Measurements from ENCODE around the gene DPYD.
"Not testable (repeated sequence)": the region's sequence is repeated elsewhere in the genome, so short reads cannot be mapped to it uniquely, and the experiment has no call there.

Gene DPYD

DNA sequence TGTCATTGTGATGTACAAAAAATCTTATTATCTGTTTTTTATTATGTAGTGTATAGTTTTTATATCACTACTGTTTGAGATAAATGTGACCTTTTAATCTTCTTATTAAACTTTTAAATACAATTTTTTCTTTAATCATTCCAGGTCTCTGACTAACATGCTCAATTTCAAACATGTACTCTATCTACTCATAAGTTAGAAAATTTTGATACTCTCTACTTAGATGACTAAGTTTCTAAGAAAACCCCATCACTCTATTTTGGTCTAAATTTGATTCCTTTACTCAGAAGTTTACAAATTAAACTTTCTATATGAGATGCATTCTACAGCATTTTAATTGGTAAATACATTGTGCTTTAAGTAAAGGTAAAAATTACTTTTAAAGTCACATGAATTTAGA, 655.2 kb downstream of the DPYD start:
- DNase-seq = no peak

DNA sequence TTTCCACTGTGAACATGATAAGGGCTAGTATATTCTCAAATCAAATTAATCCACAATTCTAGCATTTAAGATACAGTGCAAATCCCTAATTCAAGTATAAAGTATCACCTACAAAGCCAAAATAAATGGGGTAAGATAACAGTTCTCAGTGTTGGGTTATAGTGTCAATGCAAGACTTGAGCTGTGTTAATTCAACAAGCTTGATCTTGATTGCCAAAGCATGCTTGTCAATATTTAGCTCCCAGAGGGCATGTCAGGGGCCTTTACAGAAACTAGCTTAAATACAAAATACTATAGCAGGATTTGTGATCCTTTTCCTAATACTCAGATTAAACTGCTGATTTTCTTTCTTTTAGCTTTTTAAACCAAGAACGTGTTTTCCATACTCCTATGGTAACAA, 658.0 kb downstream of the DPYD start:
- no peak for DNase-seq

DNA sequence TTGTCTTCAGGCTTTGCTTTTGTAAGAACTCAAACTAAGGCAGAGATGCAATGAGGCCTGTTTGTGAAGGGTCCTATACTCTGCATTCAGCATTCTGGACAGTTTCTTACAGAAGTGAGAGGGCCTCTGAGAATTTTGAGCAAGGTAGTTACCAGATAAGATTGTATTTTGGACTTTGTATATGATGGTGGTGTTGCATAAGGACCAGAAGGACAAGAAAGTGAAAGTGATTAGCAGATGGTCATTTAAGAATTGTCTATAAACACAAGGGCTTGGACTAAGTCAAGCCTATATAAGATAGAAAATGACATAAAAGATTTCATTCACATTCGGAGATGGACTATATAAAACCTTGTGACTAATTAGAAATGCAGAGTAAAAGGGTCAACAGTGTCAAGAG, 662.2 kb downstream of the DPYD start:
- no peak for DNase-seq

DNA sequence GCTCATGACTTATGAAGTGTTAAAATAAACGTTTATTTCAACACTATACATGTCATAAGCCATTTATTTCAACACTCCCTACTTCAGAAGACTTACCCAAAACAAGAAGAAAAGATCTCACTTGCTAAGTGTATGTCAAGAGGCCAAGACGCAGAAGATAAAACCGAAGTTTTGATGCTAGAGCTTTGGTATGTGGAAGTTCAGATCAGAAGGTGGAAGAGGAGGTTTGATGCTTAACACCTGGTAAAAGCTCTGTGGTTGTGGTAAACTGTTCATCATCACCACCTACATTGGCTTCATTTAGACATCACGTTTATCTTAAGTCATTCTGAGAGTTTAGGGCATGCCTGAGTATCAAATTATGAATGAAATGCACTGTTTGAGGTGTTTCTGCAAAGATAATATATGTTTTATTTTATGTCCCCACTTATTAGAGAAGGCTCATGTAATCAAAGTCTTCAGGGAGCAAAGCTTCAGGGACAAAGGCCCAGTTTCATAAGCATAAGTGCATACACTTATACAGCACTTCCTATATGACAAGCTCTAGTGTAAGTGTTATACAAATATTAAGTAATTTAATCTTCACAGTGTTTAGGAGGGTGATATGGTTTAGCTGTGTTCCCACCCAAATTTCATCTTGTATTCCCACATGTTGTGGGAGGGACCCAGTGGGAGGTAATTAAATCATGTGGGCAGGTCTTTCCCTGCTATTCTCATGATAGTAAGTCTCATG, 665.9 kb downstream of the DPYD start:
- peak; percentile 12 for DNase-seq

DNA sequence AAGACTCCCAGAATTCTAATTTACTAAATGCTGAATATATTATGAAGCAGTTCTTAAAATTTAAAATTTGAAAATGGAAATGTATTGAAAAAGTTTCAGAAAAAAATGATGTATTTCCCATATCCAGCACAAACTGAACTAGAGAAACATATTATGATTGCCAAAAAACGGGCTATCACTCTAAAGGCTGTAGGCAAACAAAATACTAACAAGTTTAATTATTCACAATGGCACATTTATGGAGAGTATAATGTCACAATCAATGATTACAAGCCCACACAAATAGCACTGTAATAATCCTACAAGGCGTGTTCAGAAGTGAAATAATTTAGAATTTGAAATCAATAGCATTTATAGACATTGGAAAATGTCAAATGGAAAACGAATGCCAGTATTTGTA, 667.9 kb downstream of the DPYD start:
- no peak for DNase-seq

- DNase-seq = peak; percentile 70
Observed at GRCh38 chr1:97252076-97252475, 668.8 kb downstream of the DPYD start.

GRCh38 chr1:97247196-97247595, 673.6 kb downstream of the DPYD start:
- peak; percentile 48 for DNase-seq

DNA sequence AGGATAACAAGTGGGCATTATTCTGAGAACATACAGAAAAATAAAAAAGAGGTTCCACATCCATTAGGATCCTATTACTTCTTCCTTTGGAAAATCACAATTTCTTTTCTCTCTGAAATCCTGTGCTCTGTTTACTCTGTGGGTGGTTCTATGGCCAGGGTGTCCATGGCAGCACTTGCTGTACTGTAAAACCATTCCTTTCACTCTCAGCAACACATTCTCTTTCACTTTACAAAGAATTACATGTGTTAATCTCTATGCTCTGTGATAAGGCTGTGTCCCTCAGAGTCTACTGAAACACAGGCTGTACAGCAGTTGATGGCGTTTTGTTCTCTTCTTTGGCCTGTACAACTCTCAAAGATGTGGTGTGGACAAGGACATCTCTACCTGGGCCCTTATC, 675.2 kb downstream of the DPYD start:
- DNase-seq = no peak

DNA sequence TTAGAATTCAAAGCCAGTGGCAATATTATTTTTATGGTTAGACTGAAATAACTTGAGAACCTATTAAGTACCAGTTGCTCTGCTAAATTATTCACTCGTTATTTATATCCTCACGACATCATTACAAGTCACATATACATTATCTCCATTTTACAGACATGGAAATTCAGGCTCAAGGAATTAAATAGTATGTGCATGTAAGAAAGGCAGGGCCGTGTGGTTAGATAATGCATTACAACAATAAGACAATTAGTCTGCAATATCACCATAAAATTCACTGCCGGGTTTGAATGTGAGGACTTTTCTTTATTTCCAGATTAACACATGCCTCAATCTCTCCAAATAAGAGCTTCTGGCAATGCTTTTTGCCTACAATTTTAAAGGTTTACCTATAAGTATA, 675.8 kb downstream of the DPYD start:
- DNase-seq = no peak

- DNase-seq = peak; percentile 33
Observed at GRCh38 chr1:97243973-97244560, 676.8 kb downstream of the DPYD start.

DNA sequence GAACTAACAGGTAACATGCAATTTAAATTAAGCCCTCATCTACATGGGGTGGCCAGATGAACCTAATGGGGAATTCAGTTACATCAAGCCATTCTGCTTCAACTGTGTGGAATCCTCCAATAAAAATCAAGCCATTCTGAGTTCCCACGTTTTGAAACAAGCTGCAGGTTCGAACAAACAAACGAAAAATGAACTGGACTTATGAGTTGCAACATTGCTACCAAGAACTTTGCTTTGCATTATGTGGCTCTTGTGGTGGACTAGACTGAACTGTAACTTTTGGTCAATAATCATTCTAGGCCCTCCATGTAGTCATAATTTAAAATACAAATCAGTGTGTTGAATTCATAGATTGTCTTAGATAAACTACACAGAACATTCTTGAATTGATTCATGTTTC, 682.0 kb downstream of the DPYD start:
- DNase-seq = no peak

DNA sequence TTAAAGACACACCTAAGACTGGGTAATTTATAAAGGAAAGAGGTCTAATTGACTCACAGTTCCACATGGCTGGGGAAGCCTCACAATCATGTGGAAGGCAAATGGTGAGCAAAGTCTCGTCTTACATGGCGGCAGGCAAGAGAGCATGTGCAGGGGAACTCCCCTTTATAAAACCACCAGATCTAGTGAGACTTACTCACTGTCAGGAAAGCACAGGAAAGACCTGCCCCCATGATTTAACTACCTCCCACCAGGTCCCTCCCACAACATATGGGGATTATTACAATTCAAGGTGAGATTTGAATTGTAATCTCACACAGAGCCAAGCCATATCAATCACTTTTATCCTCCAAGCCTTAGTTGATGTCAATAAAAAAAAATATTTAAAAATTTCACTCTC, 689.5 kb downstream of the DPYD start:
- DNase-seq = not testable (repeated sequence)

- no peak for DNase-seq
Observed at GRCh38 chr1:97212671-97213070, 708.2 kb downstream of the DPYD start.

GRCh38 chr1:97210307-97210706, 710.5 kb downstream of the DPYD start:
- DNase-seq = peak; percentile 11

DNA sequence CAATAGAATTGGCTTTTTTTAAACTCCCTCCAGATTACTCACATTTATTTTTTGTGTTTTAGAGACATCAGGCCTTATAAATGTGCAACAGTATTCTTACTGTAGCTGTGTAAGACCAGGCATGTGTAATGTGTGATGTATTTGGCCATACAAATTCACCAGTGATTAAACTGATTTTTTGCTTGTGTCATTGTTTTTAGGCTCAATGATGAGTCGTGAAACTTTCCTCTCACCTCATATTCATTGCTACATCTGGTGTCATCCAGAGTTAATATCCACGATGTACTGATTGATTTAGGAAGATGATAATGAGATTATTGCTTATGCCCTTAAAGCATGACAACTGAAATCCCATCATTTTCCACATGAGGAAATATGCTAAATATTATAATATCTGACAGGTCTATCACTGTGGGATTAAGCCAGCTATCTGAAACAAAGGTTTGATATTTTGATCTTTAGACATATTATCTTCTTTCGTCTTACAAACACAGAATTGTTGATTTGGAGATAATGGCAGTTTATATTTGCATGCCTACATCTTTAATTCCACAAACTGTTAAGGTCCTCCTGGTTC, 711.4 kb downstream of the DPYD start:
- DNase-seq = peak; percentile 9

- no peak for DNase-seq
Observed at GRCh38 chr1:97207868-97208267, 713.0 kb downstream of the DPYD start.

GRCh38 chr1:97204468-97204867, 716.4 kb downstream of the DPYD start:
- peak; percentile 56 for DNase-seq

DNA sequence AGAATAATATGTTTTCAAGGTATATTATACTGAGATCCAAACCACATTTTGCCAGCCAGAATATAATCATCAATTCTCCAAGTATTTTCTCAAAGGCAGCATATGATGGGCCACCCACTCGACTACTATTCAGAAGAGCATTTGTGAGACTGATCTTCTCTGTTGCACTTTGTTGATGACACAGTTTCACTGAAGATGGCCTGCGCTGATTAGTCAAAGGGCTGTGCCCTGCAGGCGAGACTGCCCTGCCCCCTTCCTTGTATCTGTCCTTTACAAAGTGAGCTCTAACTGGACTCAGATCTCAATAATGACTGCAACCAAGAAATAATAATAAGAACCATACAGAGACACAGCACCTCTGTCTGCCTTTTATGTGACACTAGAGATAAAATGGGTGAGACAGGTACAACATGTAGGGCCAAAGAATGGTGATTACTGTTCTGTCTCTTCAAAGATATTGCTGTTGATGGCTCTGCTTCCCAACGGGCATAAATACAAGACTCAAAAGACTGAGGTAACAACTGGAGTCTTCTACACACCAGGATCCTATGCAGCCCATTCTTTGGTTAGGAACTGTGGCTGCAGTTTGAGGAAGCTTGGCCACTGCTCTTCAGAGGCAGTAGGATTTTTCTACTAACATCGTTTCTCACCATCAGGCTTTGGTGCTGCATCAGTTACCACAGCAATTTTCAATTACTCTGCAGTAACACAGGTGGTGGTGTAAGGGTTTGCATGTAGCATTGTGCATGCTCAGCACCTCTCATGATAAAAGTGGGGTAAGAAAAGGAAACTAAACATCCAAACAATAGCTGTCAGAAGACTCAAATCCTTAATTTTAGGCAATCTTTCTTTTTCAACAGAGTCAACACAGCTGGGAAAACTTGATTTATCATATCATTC, 718.1 kb downstream of the DPYD start:
- no peak for DNase-seq

DNA sequence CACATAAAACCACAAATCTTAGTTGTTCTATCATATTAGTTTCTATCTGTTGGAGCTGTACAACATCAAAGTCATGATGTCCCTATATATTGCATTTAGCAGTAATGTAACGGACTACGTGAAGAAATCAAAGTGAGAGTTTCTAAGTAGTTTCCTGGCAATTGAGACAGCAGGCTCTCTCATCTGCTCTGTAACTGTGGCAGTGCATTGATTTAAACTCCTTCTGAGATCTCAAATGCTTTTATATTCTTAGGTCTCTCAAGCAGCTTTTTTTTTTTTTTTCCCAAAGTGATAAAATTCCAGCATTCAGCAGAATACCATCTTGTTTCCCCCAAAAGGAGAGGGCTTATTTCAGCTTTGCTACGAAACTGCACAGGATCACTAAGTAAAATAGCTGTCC, 719.2 kb downstream of the DPYD start:
- DNase-seq = no peak

DNA sequence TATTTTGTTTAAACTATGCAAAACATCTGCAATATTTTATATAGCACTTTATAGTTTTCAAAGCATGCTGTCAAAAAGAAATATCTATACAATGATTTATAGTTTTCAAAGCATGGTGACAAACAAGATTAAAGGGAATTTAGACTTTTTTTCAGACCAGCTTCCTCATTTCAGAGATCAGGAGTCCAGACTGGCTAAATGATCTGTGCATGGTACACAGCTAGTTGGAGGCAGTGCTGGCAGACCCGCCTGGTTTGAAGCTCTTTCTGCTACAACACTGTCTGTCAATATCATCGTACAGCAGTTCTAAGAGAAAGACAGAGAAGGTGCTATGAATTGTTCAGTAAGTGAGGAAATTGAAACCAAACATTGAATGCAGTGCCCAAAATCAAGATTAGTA, 720.2 kb downstream of the DPYD start:
- no peak for DNase-seq

DNA sequence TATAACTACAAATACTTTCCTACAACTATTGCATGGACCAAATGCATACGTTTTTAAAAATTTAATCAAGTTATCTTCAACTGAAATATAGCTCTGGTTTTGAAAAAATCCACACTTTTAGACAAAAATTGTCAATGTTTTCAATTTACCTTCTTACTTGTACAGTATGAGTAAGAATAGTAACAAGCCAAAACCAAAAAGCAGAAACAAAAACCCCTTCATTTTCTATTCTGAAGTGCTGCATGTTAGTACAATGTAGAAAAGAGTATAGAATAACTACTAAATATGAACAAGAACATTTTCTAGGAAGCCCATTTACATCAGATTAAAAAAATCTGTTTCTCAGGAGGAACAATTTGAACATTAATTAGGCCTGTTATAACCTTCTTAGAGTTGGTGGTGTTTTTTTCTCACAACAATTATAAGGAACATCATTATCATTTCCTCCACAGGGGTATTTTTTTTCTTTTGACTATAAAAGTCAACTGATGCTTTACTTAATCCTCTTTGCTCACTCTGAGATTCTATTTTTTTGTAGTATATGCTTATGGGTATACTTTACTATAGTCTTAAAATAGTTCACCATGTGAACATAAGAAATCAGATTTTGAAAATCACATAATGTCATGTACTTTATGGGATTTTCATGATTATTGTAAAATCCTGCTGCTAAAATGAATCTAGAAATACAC, 723.9 kb downstream of the DPYD start:
- no peak for DNase-seq

GRCh38 chr1:97192872-97193572, 727.8 kb downstream of the DPYD start:
- peak; percentile 97 for DNase-seq
